Measurements from ENCODE around the gene EXOC1. TPM values are rescaled to one million over a fixed set of nuclear protein-coding genes. Genes with fewer than 3 reads are reported as not detected.
A peak's percentile ranks its signal among the peaks of the same experiment; 100 is the strongest.

Gene EXOC1
- total RNA-seq, 1 experiment from 2014 or later: 25.2 TPM

- peaks cover 2% of the 10 kb centered on the region for H3K9me3 Mint-ChIP-seq (ENCODE audit: low read depth, unreplicated experiment)
- no peak for DNase-seq
- H3K27me3 Mint-ChIP-seq (ENCODE audit: unreplicated experiment): no peaks in the 10 kb centered on the region
- no peak overlapping the region for H3K27ac Mint-ChIP-seq (ENCODE audit: unreplicated experiment)
- TF ChIP-seq, protein P1, sequence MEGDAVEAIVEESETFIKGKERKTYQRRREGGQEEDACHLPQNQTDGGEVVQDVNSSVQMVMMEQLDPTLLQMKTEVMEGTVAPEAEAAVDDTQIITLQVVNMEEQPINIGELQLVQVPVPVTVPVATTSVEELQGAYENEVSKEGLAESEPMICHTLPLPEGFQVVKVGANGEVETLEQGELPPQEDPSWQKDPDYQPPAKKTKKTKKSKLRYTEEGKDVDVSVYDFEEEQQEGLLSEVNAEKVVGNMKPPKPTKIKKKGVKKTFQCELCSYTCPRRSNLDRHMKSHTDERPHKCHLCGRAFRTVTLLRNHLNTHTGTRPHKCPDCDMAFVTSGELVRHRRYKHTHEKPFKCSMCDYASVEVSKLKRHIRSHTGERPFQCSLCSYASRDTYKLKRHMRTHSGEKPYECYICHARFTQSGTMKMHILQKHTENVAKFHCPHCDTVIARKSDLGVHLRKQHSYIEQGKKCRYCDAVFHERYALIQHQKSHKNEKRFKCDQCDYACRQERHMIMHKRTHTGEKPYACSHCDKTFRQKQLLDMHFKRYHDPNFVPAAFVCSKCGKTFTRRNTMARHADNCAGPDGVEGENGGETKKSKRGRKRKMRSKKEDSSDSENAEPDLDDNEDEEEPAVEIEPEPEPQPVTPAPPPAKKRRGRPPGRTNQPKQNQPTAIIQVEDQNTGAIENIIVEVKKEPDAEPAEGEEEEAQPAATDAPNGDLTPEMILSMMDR (IDR thresholded peaks at IDR 0.05; ENCODE audit: unreplicated experiment): no peak
- no peaks in the 10 kb centered on the region for H3K4me1 Mint-ChIP-seq (ENCODE audit: low read depth, unreplicated experiment)
- H3K36me3 Mint-ChIP-seq (ENCODE audit: insufficient read depth, unreplicated experiment): no peaks in the 10 kb centered on the region
- CTCF ChIA-PET: no interaction called here
- no peak overlapping the region for H3K4me3 Mint-ChIP-seq (ENCODE audit: low read depth, unreplicated experiment)
- no TSS peak for BruUV-seq (replicated peaks)
- intact Hi-C loops (cut with micrococcal nuclease; ENCODE audit: unreplicated experiment): no loop called here
These were observed 86.0 kb downstream of the EXOC1 start for GRCh38 chr4:55939421-55939820.

- DNase-seq: no peak
- no TSS peak for BruUV-seq (replicated peaks)
- TF ChIP-seq, protein P1 (IDR thresholded peaks at IDR 0.05; ENCODE audit: unreplicated experiment): no peak
- CTCF ChIA-PET: no interaction called here
- H3K27me3 Mint-ChIP-seq (ENCODE audit: unreplicated experiment): no peaks in the 10 kb centered on the region
- no peak overlapping the region for H3K27ac Mint-ChIP-seq (ENCODE audit: unreplicated experiment)
- no peaks in the 10 kb centered on the region for H3K9me3 Mint-ChIP-seq (ENCODE audit: low read depth, unreplicated experiment)
- intact Hi-C loops (cut with micrococcal nuclease; ENCODE audit: unreplicated experiment): loop anchor here (10.0 kb wide), 1 partner anchor 103 kb away; a partner anchor contains a TSS
- no peaks in the 10 kb centered on the region for H3K36me3 Mint-ChIP-seq (ENCODE audit: insufficient read depth, unreplicated experiment)
- H3K4me3 Mint-ChIP-seq (ENCODE audit: low read depth, unreplicated experiment): no peak overlapping the region
- H3K4me1 Mint-ChIP-seq (ENCODE audit: low read depth, unreplicated experiment): no peaks in the 10 kb centered on the region
These were observed 88.5 kb downstream of the EXOC1 start for GRCh38 chr4:55941881-55942396.

DNA sequence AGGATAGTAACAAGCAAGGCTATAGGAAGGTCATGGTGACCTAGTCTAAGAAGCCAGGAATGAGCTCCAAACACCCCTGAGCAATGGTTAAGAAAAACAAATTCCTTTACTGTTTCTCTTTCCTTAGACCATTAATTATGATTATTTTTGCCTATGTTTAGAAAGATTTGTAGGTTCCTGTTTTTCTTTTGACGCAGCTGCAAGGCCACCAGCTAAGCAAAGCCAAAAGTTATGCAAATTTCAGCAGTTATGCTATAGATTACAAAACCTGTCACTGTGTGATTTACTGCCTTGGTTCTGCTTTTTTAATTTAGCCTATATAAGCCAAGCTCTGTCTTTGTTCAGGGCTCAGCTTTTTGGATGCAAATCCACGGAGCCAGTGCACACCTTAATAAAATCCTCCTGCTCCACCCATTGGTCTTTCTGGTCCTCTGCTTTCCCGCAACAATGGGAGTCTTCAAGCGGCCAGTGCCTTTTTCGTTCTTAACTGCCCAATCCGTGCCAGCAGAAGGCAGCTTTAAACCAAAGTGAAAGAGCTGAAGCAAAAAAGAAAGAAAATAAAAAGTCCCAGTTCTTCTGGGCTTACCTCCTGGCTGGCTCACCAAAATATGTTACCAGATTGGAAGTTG, 93.9 kb downstream of the EXOC1 start:
- Mint-ChIP-seq H3K4me3 (ENCODE audit: low read depth, unreplicated experiment) (peak overlapping the region; percentile 77), H3K9me3 (ENCODE audit: low read depth, unreplicated experiment) (no peaks in the 10 kb centered on the region), H3K27ac (ENCODE audit: unreplicated experiment) (peak overlapping the region; percentile 86), H3K36me3 (ENCODE audit: insufficient read depth, unreplicated experiment) (peaks cover 27% of the 10 kb centered on the region), H3K4me1 (ENCODE audit: low read depth, unreplicated experiment) (peaks cover 16% of the 10 kb centered on the region), H3K27me3 (ENCODE audit: unreplicated experiment) (no peaks in the 10 kb centered on the region)
- CTCF ChIA-PET: no interaction called here
- no peak for DNase-seq
- TF ChIP-seq, protein P1 (IDR thresholded peaks at IDR 0.05; ENCODE audit: unreplicated experiment): no peak
- intact Hi-C loops (cut with micrococcal nuclease; ENCODE audit: unreplicated experiment): loop anchor here (10.0 kb wide), 1 partner anchor 97 kb away; a partner anchor contains a TSS
- no TSS peak for BruUV-seq (replicated peaks)

DNA sequence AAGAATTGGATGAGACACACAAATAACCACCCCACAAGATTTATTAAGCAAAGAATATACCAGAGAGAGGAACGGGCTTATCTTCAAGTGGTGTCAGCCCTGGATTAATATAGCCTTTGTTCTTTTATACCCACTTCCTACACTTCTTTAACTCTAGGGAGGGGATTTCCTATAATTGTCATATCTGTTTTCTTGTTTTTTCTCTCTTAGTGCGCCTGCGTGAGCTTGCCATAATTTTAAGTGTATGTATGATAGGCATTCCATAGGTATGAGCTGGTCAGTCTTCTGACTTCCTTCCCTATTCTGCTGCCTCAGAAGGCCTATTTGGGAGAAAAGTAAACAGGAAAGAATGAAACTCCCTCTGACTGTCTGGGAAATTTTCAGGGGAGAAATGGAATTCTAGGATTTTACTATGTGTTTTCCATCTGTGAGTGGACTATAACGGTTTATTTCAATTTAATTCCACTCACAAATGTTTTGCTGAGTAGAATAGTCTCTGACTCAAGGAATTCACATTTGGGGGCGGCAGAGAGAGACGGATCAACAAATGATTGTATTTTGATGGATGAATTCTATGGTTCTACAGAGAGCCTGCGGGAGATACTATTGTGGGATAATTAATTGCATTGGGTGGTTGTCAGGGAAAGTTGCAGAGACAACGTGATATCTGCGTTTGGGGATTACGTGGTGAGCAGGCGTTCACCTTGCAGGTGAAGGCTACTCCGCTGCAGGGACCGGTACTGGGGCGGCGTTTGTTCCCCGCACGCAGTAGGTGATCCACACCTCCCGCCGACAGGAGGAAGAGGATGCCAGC, 94.7 kb downstream of the EXOC1 start:
- BruUV-seq (replicated peaks): TSS peak; percentile 62
- intact Hi-C loops (cut with micrococcal nuclease; ENCODE audit: unreplicated experiment): loop anchor here (1.0 to 10.0 kb wide), 2 partner anchors 97 to 353 kb away; a partner anchor contains a TSS
- CTCF ChIA-PET: interaction anchor here (0.6 to 1.2 kb wide), 7 partner anchors 31 to 520 kb away, joined by 3 to 5 read pairs (median 3); partner anchors contain the start of gene SRP72
- Mint-ChIP-seq H3K4me1 (ENCODE audit: low read depth, unreplicated experiment) (peaks cover 16% of the 10 kb centered on the region), H3K27me3 (ENCODE audit: unreplicated experiment) (no peaks in the 10 kb centered on the region), H3K27ac (ENCODE audit: unreplicated experiment) (peak overlapping the region; percentile 86), H3K9me3 (ENCODE audit: low read depth, unreplicated experiment) (no peaks in the 10 kb centered on the region), H3K36me3 (ENCODE audit: insufficient read depth, unreplicated experiment) (peaks cover 27% of the 10 kb centered on the region), H3K4me3 (ENCODE audit: low read depth, unreplicated experiment) (peak overlapping the region; percentile 77)
- TF ChIP-seq, protein P1 (IDR thresholded peaks at IDR 0.05; ENCODE audit: unreplicated experiment): no peak
- DNase-seq: peak; percentile 35

Measured in Calu3 (cell line).